ENCODE measurements around the gene ITCH.

DNA sequence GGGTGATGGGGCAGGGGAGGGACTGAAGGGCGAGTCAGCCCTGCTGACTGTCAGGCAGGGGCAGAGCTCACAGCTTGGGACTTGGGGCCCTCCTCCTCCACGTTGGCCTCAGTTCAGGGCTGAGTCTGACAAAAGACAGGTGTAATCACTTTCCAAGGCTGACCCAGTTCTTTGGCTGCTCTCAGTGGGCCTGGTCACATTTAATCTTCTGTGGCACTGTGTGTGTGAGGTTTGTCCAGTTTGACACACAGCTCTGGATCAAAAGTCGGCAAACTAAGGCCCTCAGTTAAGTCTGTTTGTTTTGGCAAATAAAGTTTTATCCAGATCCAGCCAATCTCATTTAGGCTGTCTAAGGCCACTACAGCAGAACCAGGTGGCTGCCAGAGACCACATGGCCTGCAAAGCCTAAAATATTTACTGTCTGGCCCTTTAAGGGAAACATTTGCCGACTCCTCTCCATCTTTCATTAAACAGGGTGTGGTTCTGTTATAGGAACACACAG is 190.3 kb downstream of the ITCH start:
- TF ChIP-seq POLR2A (IDR thresholded peaks at IDR 0.05) = no peak
- TF ChIP-seq EP300 (IDR thresholded peaks at IDR 0.05) = no peak
- TF ChIP-seq, protein P1, sequence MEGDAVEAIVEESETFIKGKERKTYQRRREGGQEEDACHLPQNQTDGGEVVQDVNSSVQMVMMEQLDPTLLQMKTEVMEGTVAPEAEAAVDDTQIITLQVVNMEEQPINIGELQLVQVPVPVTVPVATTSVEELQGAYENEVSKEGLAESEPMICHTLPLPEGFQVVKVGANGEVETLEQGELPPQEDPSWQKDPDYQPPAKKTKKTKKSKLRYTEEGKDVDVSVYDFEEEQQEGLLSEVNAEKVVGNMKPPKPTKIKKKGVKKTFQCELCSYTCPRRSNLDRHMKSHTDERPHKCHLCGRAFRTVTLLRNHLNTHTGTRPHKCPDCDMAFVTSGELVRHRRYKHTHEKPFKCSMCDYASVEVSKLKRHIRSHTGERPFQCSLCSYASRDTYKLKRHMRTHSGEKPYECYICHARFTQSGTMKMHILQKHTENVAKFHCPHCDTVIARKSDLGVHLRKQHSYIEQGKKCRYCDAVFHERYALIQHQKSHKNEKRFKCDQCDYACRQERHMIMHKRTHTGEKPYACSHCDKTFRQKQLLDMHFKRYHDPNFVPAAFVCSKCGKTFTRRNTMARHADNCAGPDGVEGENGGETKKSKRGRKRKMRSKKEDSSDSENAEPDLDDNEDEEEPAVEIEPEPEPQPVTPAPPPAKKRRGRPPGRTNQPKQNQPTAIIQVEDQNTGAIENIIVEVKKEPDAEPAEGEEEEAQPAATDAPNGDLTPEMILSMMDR (IDR thresholded peaks at IDR 0.05) = no peak
- TF ChIP-seq POLR2AphosphoS5 (IDR thresholded peaks at IDR 0.05) = no peak
